Esophagus muscularis mucosa (tissue), 4 donors: ENCODE results near the gene KLF13. TPM values are rescaled to one million over a fixed set of nuclear protein-coding genes. Genes with fewer than 3 reads are reported as not detected.

ENCODE experiments used
- DNase-seq: peaks from one replicate; pipeline ENCODE4 v3.0.0-alpha.2; 2017; ENCODE audit errors: extremely low spot score
- H3K27ac ChIP-seq, 4 donors: fragments of 200-600 bp; sonication (generic); replicated peaks in 1 of 4; 1 replicate in 3 of 4; 2 replicates in 1 of 4; pipeline ENCODE4 v1.5.1; 2016 to 2019; ENCODE audit warnings: mild to moderate bottlenecking in 1 of 4
- H3K27me3 ChIP-seq, 4 donors: fragments of 200-600 bp; sonication (generic); one replicate each; pipeline versions ENCODE4 v1.5.1 to v1.6.0; 2016 to 2019
- H3K36me3 ChIP-seq, 4 donors: fragments of 200-600 bp; sonication (generic); one replicate each; pipeline ENCODE4 v1.5.1; 2016 to 2019
- H3K4me1 ChIP-seq, 4 donors: fragments of 200-600 bp; sonication (generic); one replicate each; pipeline ENCODE4 v1.5.1; 2016 to 2019
- H3K4me3 ChIP-seq, 4 donors: fragments of 200-600 bp; sonication (generic); 1 replicate in 2 of 4; 2 replicates in 2 of 4; pipeline ENCODE4 v1.5.1; 2016 to 2019; ENCODE audit warnings: mild to moderate bottlenecking in 4 of 4, moderate library complexity in 1 of 4
- H3K9me3 ChIP-seq, 4 donors: fragments of 200-600 bp; sonication (generic); 1 replicate in 3 of 4; 2 replicates in 1 of 4; pipeline ENCODE4 v1.5.1; 2016 to 2019
- CTCF ChIP-seq, 3 experiments: fragments of 200-600 bp in 2 of 3; fragments of 450-650 bp in 1 of 3; sonication (generic) in 2 of 3; IDR thresholded peaks; one replicate each; pipeline ENCODE4 v1.5.1; 2017 to 2019; ENCODE audit warnings: antibody characterized with exemption in 3 of 3, mild to moderate bottlenecking in 2 of 3, moderate library complexity in 1 of 3
- EP300 ChIP-seq: sonication (generic); formaldehyde crosslinking; IDR thresholded peaks from one replicate; pipeline ENCODE4 v1.6.1; 2017; ENCODE audit warnings: antibody characterized with exemption
- POLR2A ChIP-seq: fragments of 450-650 bp; IDR thresholded peaks from one replicate; pipeline ENCODE4 v1.6.1; 2017; ENCODE audit warnings: antibody characterized with exemption, moderate library complexity, mild to moderate bottlenecking, low read depth
- POLR2AphosphoS5 ChIP-seq, 2 donors: sonication (generic); formaldehyde crosslinking; IDR thresholded peaks; one replicate each; pipeline ENCODE4 v1.6.1; 2017; ENCODE audit warnings: antibody characterized with exemption in 2 of 2
- WGBS: methylation state at CpG from one replicate; pipeline ENCODE4 v1.1.5; 2018; 5-methylcytosine and 5-hydroxymethylcytosine counted together
- intact Hi-C: fragments of 100-400 bp; cut with DNase I; formaldehyde crosslinking; loops from one replicate; pipeline ENCODE4 v1.15.1; 2023
- total RNA-seq, 4 donors: library from RNA; depleted of rRNA; stranded (reverse); fragments of >200 nt; gene quantifications; one replicate each; pipeline versions ENCODE4 v1.1.0 to v1.2.1, GENCODE V29; 2016

Gene KLF13
- total RNA-seq, 4 donors from 2014 or later, result 57.3 to 109 (median 74.2) TPM

GRCh38 chr15:31340047-31340446, 13.4 kb downstream of the KLF13 start:
- intact Hi-C loops, result no loop called here
- no peaks in the 10 kb centered on the region for H3K27me3 ChIP-seq
- WGBS, result 78% methylated on average over 4 of the region's 5 CpGs
- peaks cover 100% of the 10 kb centered on the region in 4 donors for H3K4me1 ChIP-seq
- DNase-seq, result no peak
- H3K4me3 ChIP-seq, result peak overlapping the region in 1 of 4 donors; percentile 0
- TF ChIP-seq EP300 (no peak), POLR2A (no peak), POLR2AphosphoS5 (IDR thresholded peaks at IDR 0.05) (no peak), CTCF (IDR thresholded peaks at IDR 0.05) (no peak)
- no peaks in the 10 kb centered on the region for H3K36me3 ChIP-seq
- peak overlapping the region; percentile 76 to 85 (median 78) for H3K27ac ChIP-seq
- H3K9me3 ChIP-seq, result no peaks in the 10 kb centered on the region

GRCh38 chr15:31340592-31340991, 14.0 kb downstream of the KLF13 start:
- TF ChIP-seq POLR2AphosphoS5 (IDR thresholded peaks at IDR 0.05) (no peak), CTCF (IDR thresholded peaks at IDR 0.05) (no peak), POLR2A (no peak), EP300 (no peak)
- H3K27ac ChIP-seq, result peak overlapping the region in 3 of 4 donors; percentile 76 to 85 (median 79)
- no peaks in the 10 kb centered on the region for H3K36me3 ChIP-seq
- H3K27me3 ChIP-seq, result no peaks in the 10 kb centered on the region
- no peak overlapping the region for H3K4me3 ChIP-seq
- WGBS, result 89% methylated on average over 7 of the region's 7 CpGs
- peaks cover 100% of the 10 kb centered on the region in 4 donors for H3K4me1 ChIP-seq
- DNase-seq, result no peak
- H3K9me3 ChIP-seq, result no peaks in the 10 kb centered on the region
- intact Hi-C loops, result no loop called here

GRCh38 chr15:31341071-31341470, 14.4 kb downstream of the KLF13 start:
- Histone ChIP-seq H3K4me1 (peaks cover 100% of the 10 kb centered on the region in 4 donors), H3K36me3 (no peaks in the 10 kb centered on the region), H3K4me3 (no peak overlapping the region), H3K27ac (peak overlapping the region in 2 of 4 donors; percentile 79 to 85), H3K9me3 (no peaks in the 10 kb centered on the region), H3K27me3 (no peaks in the 10 kb centered on the region)
- WGBS, result 82% methylated on average over 4 of the region's 4 CpGs
- intact Hi-C loops, result no loop called here
- TF ChIP-seq CTCF (IDR thresholded peaks at IDR 0.05) (no peak), POLR2A (no peak), EP300 (no peak), POLR2AphosphoS5 (IDR thresholded peaks at IDR 0.05) (no peak)
- no peak for DNase-seq

- 82% methylated on average over 4 of the region's 4 CpGs for WGBS
- no peak for TF ChIP-seq CTCF (IDR thresholded peaks at IDR 0.05)
- no peak for TF ChIP-seq POLR2AphosphoS5 (IDR thresholded peaks at IDR 0.05)
- TF ChIP-seq POLR2A, result no peak
- TF ChIP-seq EP300, result no peak
- intact Hi-C loops, result no loop called here
- H3K4me1 ChIP-seq, result peaks cover 100% of the 10 kb centered on the region in 4 donors
- H3K36me3 ChIP-seq, result no peaks in the 10 kb centered on the region
- H3K4me3 ChIP-seq, result no peak overlapping the region
- H3K9me3 ChIP-seq, result no peaks in the 10 kb centered on the region
- H3K27ac ChIP-seq, result peak overlapping the region; percentile 38 to 85 (median 68)
- no peak for DNase-seq
- H3K27me3 ChIP-seq, result no peaks in the 10 kb centered on the region
Observed at GRCh38 chr15:31341496-31342195, 15.0 kb downstream of the KLF13 start.

GRCh38 chr15:31342381-31342780, 15.7 kb downstream of the KLF13 start:
- Histone ChIP-seq H3K27ac (peak overlapping the region; percentile 38 to 85 (median 68)), H3K36me3 (no peaks in the 10 kb centered on the region), H3K9me3 (no peaks in the 10 kb centered on the region), H3K27me3 (no peaks in the 10 kb centered on the region), H3K4me3 (no peak overlapping the region), H3K4me1 (peaks cover 100% of the 10 kb centered on the region in 4 donors)
- TF ChIP-seq POLR2AphosphoS5 (IDR thresholded peaks at IDR 0.05) (no peak), CTCF (IDR thresholded peaks at IDR 0.05) (no peak), EP300 (no peak), POLR2A (no peak)
- WGBS, result 85% methylated on average over 10 of the region's 11 CpGs
- intact Hi-C loops, result no loop called here
- no peak for DNase-seq
